LNCaP clone FGC (cell line): ENCODE data around the gene NOLC1.

ENCODE experiments used
- DNase-seq: peaks from one replicate; pipeline ENCODE4 v3.0.0-alpha.2; 2011; ENCODE audit warnings: low read depth
- H3K4me3 ChIP-seq: 2 replicates; pipeline ENCODE4 v1.5.1; 2011; ENCODE audit warnings: mild to moderate bottlenecking, low read depth, low read length, control low read depth
- TF ChIP-seq, protein P1 (sequence below): IDR thresholded peaks from 2 replicates; pipeline ENCODE4 v1.5.1; 2012; ENCODE audit warnings: mild to moderate bottlenecking; ENCODE audit not compliant: control insufficient read depth, insufficient read depth; ENCODE audit errors: extremely low read depth

Gene NOLC1

GRCh38 chr10:102157224-102157623 is 5.0 kb downstream of the NOLC1 start:
- TF ChIP-seq, protein P1, sequence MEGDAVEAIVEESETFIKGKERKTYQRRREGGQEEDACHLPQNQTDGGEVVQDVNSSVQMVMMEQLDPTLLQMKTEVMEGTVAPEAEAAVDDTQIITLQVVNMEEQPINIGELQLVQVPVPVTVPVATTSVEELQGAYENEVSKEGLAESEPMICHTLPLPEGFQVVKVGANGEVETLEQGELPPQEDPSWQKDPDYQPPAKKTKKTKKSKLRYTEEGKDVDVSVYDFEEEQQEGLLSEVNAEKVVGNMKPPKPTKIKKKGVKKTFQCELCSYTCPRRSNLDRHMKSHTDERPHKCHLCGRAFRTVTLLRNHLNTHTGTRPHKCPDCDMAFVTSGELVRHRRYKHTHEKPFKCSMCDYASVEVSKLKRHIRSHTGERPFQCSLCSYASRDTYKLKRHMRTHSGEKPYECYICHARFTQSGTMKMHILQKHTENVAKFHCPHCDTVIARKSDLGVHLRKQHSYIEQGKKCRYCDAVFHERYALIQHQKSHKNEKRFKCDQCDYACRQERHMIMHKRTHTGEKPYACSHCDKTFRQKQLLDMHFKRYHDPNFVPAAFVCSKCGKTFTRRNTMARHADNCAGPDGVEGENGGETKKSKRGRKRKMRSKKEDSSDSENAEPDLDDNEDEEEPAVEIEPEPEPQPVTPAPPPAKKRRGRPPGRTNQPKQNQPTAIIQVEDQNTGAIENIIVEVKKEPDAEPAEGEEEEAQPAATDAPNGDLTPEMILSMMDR = no peak
- DNase-seq = peak; percentile 83
- H3K4me3 ChIP-seq = no peak overlapping the region; the same call in 1 of the 2 replicates

GRCh38 chr10:102159051-102159597 is 6.9 kb downstream of the NOLC1 start:
- TF ChIP-seq, protein P1 = no peak
- H3K4me3 ChIP-seq = no peak overlapping the region
- DNase-seq = no peak

GRCh38 chr10:102159831-102160230 is 7.6 kb downstream of the NOLC1 start:
- TF ChIP-seq, protein P1 = no peak
- no peak for DNase-seq
- no peak overlapping the region for H3K4me3 ChIP-seq

- DNase-seq = no peak
- TF ChIP-seq, protein P1 = no peak
- no peak overlapping the region for H3K4me3 ChIP-seq
Measured at GRCh38 chr10:102163342-102163989, 11.3 kb downstream of the NOLC1 start.

DNA sequence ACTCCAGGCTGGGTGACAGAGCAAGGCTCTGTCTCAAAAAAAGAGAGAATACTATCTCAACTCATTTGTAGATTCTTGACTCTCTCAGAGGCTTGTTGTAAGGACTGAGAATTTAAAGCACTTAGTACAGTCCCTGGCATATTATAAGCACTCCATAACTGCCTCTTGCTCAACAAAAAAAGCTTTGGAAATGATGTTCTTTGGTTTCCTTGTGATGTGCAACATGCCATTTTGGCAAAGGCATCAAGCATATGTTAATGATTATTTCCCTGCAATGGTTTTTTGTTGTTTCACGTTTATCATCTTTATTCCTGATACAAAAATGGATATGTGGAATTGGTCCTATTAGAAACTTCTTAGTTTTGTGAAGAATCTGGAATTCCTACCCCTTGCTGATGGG is 15.7 kb downstream of the NOLC1 start:
- H3K4me3 ChIP-seq = no peak overlapping the region
- DNase-seq = no peak
- TF ChIP-seq, protein P1 = no peak

DNA sequence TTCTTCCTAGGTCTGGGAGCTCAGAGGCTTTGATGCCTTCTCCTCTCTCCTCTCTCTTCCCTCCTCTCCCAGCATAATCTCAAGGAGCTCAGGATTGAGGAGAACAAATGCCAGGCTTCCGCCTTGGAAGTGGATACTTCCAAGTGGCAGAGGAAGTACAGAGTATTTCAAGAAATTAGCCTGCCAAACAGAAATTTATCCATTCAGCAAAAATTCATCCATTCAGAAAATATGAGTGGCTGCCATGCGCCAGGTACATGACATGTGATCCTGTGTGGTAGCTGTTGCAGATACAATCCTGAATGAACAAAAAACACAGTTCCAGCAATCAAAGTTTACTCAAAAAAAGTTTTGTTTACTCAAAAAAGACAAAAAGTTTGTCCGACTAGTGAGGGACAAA is 18.4 kb downstream of the NOLC1 start:
- no peak overlapping the region for H3K4me3 ChIP-seq
- TF ChIP-seq, protein P1 = no peak
- DNase-seq = no peak

GRCh38 chr10:102172288-102172687 is 20.1 kb downstream of the NOLC1 start:
- H3K4me3 ChIP-seq = no peak overlapping the region
- TF ChIP-seq, protein P1 = no peak
- DNase-seq = no peak
